ENCODE results near the gene LRRC46. TPM values are rescaled to one million over a fixed set of nuclear protein-coding genes. Genes with fewer than 3 reads are reported as not detected.

LRRC46 gene
- total and polyA plus RNA-seq, 9 of the 15 experiments (the other 6 are each of a cell fraction or from before 2014, with no cell fraction given), result 0.39 to 1.4 (median 0.53) TPM; not detected in 1

GRCh38 chr17:47877368-47878034 is 46.0 kb downstream of the LRRC46 start (continued):
- TF ChIP-seq RERE (CRISPR knock-in tag; IDR thresholded peaks at IDR 0.05; ENCODE audit: borderline replicate concordance), result no peak
- TF ChIP-seq ZNF354B (CRISPR knock-in tag; IDR thresholded peaks at IDR 0.05), result no peak
- TF ChIP-seq, protein P1, sequence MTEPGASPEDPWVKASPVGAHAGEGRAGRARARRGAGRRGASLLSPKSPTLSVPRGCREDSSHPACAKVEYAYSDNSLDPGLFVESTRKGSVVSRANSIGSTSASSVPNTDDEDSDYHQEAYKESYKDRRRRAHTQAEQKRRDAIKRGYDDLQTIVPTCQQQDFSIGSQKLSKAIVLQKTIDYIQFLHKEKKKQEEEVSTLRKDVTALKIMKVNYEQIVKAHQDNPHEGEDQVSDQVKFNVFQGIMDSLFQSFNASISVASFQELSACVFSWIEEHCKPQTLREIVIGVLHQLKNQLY (CRISPR knock-in tag; conservative IDR thresholded peaks at IDR 0.05), result no peak
- no peak for TF ChIP-seq SRSF7 (optimal IDR thresholded peaks at IDR 0.05; ENCODE audit: low read depth, low read length)
- TF ChIP-seq NR4A1 (CRISPR knock-in tag; IDR thresholded peaks at IDR 0.05), result no peak
- no peak for TF ChIP-seq NR4A1 (tag; IDR thresholded peaks at IDR 0.05)
- TF ChIP-seq PCBP1 (IDR thresholded peaks at IDR 0.05; ENCODE audit: low read depth, low read length, poor library complexity, severe bottlenecking), result no peak
- TF ChIP-seq STAT5B (CRISPR knock-in tag; IDR thresholded peaks at IDR 0.05), result no peak
- TF ChIP-seq, protein P2, sequence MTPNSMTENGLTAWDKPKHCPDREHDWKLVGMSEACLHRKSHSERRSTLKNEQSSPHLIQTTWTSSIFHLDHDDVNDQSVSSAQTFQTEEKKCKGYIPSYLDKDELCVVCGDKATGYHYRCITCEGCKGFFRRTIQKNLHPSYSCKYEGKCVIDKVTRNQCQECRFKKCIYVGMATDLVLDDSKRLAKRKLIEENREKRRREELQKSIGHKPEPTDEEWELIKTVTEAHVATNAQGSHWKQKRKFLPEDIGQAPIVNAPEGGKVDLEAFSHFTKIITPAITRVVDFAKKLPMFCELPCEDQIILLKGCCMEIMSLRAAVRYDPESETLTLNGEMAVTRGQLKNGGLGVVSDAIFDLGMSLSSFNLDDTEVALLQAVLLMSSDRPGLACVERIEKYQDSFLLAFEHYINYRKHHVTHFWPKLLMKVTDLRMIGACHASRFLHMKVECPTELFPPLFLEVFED (CRISPR knock-in tag; conservative IDR thresholded peaks at IDR 0.05), result no peak
- no peak for TF ChIP-seq ZNF75A (CRISPR knock-in tag; IDR thresholded peaks at IDR 0.05)
- peak; percentile 89 for TF ChIP-seq ZEB2 (IDR thresholded peaks at IDR 0.05)
- TF ChIP-seq SMARCA5 (IDR thresholded peaks at IDR 0.05), result no peak
- TF ChIP-seq HDGF (IDR thresholded peaks at IDR 0.05), result no peak
- TF ChIP-seq, protein P3, sequence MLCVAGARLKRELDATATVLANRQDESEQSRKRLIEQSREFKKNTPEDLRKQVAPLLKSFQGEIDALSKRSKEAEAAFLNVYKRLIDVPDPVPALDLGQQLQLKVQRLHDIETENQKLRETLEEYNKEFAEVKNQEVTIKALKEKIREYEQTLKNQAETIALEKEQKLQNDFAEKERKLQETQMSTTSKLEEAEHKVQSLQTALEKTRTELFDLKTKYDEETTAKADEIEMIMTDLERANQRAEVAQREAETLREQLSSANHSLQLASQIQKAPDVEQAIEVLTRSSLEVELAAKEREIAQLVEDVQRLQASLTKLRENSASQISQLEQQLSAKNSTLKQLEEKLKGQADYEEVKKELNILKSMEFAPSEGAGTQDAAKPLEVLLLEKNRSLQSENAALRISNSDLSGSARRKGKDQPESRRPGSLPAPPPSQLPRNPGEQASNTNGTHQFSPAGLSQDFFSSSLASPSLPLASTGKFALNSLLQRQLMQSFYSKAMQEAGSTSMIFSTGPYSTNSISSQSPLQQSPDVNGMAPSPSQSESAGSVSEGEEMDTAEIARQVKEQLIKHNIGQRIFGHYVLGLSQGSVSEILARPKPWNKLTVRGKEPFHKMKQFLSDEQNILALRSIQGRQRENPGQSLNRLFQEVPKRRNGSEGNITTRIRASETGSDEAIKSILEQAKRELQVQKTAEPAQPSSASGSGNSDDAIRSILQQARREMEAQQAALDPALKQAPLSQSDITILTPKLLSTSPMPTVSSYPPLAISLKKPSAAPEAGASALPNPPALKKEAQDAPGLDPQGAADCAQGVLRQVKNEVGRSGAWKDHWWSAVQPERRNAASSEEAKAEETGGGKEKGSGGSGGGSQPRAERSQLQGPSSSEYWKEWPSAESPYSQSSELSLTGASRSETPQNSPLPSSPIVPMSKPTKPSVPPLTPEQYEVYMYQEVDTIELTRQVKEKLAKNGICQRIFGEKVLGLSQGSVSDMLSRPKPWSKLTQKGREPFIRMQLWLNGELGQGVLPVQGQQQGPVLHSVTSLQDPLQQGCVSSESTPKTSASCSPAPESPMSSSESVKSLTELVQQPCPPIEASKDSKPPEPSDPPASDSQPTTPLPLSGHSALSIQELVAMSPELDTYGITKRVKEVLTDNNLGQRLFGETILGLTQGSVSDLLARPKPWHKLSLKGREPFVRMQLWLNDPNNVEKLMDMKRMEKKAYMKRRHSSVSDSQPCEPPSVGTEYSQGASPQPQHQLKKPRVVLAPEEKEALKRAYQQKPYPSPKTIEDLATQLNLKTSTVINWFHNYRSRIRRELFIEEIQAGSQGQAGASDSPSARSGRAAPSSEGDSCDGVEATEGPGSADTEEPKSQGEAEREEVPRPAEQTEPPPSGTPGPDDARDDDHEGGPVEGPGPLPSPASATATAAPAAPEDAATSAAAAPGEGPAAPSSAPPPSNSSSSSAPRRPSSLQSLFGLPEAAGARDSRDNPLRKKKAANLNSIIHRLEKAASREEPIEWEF (CRISPR knock-in tag; IDR thresholded peaks at IDR 0.05), result no peak
- TF ChIP-seq ARNT (IDR thresholded peaks at IDR 0.05), result peak; percentile 19 to 58; a peak in 2 of 4 replicates
- no peak for TF ChIP-seq FOXJ3 (CRISPR knock-in tag; IDR thresholded peaks at IDR 0.05)
